Stomach (tissue), 9 donors: Measurements from ENCODE around the gene ATR. TPM values are rescaled to one million over a fixed set of nuclear protein-coding genes. Genes with fewer than 3 reads are reported as not detected.

Experiments used
- DNase-seq, 2 donors: peaks; one replicate each; pipeline versions ENCODE4 v3.0.0 to v3.0.0-alpha.2; 2013 to 2019
- H3K27ac ChIP-seq, 5 donors: fragments of 200-600 bp in 4 of 5; sonication (generic) in 4 of 5; one replicate each; pipeline ENCODE4 v1.5.1; 2013 to 2019; ENCODE audit warnings: mild to moderate bottlenecking in 1 of 5, moderate library complexity in 1 of 5
- H3K27me3 ChIP-seq, 3 donors: fragments of 200-600 bp; sonication (generic); one replicate each; pipeline ENCODE4 v1.5.1; 2017 to 2019; ENCODE audit warnings: mixed run types in 1 of 3
- H3K36me3 ChIP-seq, 4 donors: fragments of 200-600 bp; sonication (generic); 1 replicate in 3 of 4; 2 replicates in 1 of 4; pipeline ENCODE4 v1.5.1; 2016 to 2019
- H3K4me1 ChIP-seq, 4 donors: fragments of 200-600 bp; sonication (generic); one replicate each; pipeline ENCODE4 v1.5.1; 2016 to 2019
- H3K4me3 ChIP-seq, 4 donors: fragments of 200-600 bp; sonication (generic) in 3 of 4; one replicate each; pipeline ENCODE4 v1.5.1; 2016 to 2019; ENCODE audit warnings: mild to moderate bottlenecking in 1 of 4
- H3K9me3 ChIP-seq, 4 donors: fragments of 200-600 bp; sonication (generic); one replicate each; pipeline ENCODE4 v1.5.1; 2016 to 2019
- CTCF ChIP-seq, 7 experiments: fragments of 450-650 bp in 4 of 7; fragments of 200-600 bp in 3 of 7; sonication (generic) in 3 of 7; IDR thresholded peaks; one replicate each; pipeline ENCODE4 v1.5.1; 2016 to 2019; ENCODE audit warnings: antibody characterized with exemption in 7 of 7, control low read depth in 2 of 7, mild to moderate bottlenecking in 1 of 7
- EP300 ChIP-seq: sonication (generic); formaldehyde crosslinking; IDR thresholded peaks from one replicate; pipeline ENCODE4 v1.6.1; 2017; ENCODE audit warnings: antibody characterized with exemption
- POLR2A ChIP-seq, 4 donors: fragments of 450-650 bp; IDR thresholded peaks; one replicate each; pipeline ENCODE4 v1.6.1; 2016; ENCODE audit warnings: antibody characterized with exemption in 4 of 4, control low read depth in 2 of 4, mild to moderate bottlenecking in 1 of 4, moderate library complexity in 1 of 4
- POLR2AphosphoS5 ChIP-seq, 3 donors: sonication (generic); formaldehyde crosslinking; IDR thresholded peaks; one replicate each; pipeline ENCODE4 v1.6.1; 2016; ENCODE audit warnings: antibody characterized with exemption in 3 of 3
- WGBS, 5 donors: extraction: QIAGEN DNeasy Blood & Tissue Kit in 3 of 5; methylation state at CpG; one replicate each; pipeline versions ENCODE4 v1.1.5 to v1.1.7; 2013 to 2018; 5-methylcytosine and 5-hydroxymethylcytosine counted together
- intact Hi-C: fragments of 100-400 bp; cut with DNase I; formaldehyde crosslinking; loops from one replicate; pipeline ENCODE4 v1.15.1; 2023; ENCODE audit warnings: low total_unique reads
- polyA plus RNA-seq, 3 donors: library from polyadenylated mRNA; stranded (reverse); fragments of 200-250 nt; gene quantifications; one replicate each; pipeline ENCODE4 v1.2.3, GENCODE V29; 2013
- total RNA-seq, 5 donors: library from RNA; depleted of rRNA; stranded (reverse); fragments of >200 nt; gene quantifications; one replicate each; pipeline versions ENCODE4 v1.1.0 to v1.2.3, GENCODE V29; 2014 to 2016
- donor health status: healthy with polysubstance abuse.
- donor health status: Bipolar disorder and iron deficiency.
- donor health status: healthy.

ATR gene
- total and polyA plus RNA-seq, 8 donors, result 6.0 to 51.0 (median 14.5) TPM

GRCh38 chr3:142434503-142434902 is 144.0 kb downstream of the ATR start:
- peaks cover 0 to 22% (median 7%) of the 10 kb centered on the region in 4 donors for H3K4me1 ChIP-seq
- H3K4me3 ChIP-seq, result no peak overlapping the region
- peaks cover 17 to 47% (median 40%) of the 10 kb centered on the region in 4 donors for H3K36me3 ChIP-seq
- no peaks in the 10 kb centered on the region for H3K27me3 ChIP-seq
- TF ChIP-seq CTCF (IDR thresholded peaks at IDR 0.05) (no peak), POLR2AphosphoS5 (IDR thresholded peaks at IDR 0.05) (no peak), EP300 (no peak)
- DNase-seq, result no peak
- intact Hi-C loops, result no loop called here
- no peaks in the 10 kb centered on the region for H3K9me3 ChIP-seq
- 78 to 83% (median 81%) methylated on average over 4 of the region's 4 CpGs for WGBS, 5 donors
- no peak overlapping the region for H3K27ac ChIP-seq

- intact Hi-C loops, result no loop called here
- Histone ChIP-seq H3K36me3 (peaks cover 17 to 61% (median 51%) of the 10 kb centered on the region in 4 donors), H3K9me3 (no peaks in the 10 kb centered on the region), H3K4me1 (peaks cover 0 to 15% (median 6%) of the 10 kb centered on the region in 4 donors), H3K27ac (no peak overlapping the region), H3K4me3 (no peak overlapping the region), H3K27me3 (no peaks in the 10 kb centered on the region)
- TF ChIP-seq POLR2AphosphoS5 (IDR thresholded peaks at IDR 0.05) (no peak), POLR2A (IDR thresholded peaks at IDR 0.05) (no peak), CTCF (IDR thresholded peaks at IDR 0.05) (no peak), EP300 (no peak)
- no peak for DNase-seq
- 59 to 75% (median 70%) methylated on average over 2 of the region's 2 CpGs for WGBS, 5 donors
These were observed 145.4 kb downstream of the ATR start for GRCh38 chr3:142433110-142433509.

- intact Hi-C loops, result no loop called here
- no peak for DNase-seq
- H3K9me3 ChIP-seq, result no peaks in the 10 kb centered on the region
These were observed 149.0 kb downstream of the ATR start for GRCh38 chr3:142429582-142429981.

GRCh38 chr3:142424754-142425153 is 153.8 kb downstream of the ATR start:
- Histone ChIP-seq H3K27ac (no peak overlapping the region), H3K27me3 (no peaks in the 10 kb centered on the region), H3K36me3 (peaks cover 6 to 94% (median 75%) of the 10 kb centered on the region in 4 donors), H3K9me3 (no peaks in the 10 kb centered on the region), H3K4me3 (no peak overlapping the region), H3K4me1 (no peaks in the 10 kb centered on the region)
- TF ChIP-seq POLR2AphosphoS5 (IDR thresholded peaks at IDR 0.05), result no peak
- DNase-seq, result no peak
- intact Hi-C loops, result no loop called here
- 97 to 100% (median 99%) methylated on average over 1 of the region's 1 CpG for WGBS, 5 donors

More at GRCh38 chr3:142429582-142429981, 149.0 kb downstream of the ATR start:
- H3K4me3 ChIP-seq, result no peak overlapping the region
- no peaks in the 10 kb centered on the region for H3K4me1 ChIP-seq
- no peaks in the 10 kb centered on the region for H3K27me3 ChIP-seq
- peaks cover 17 to 77% (median 55%) of the 10 kb centered on the region in 4 donors for H3K36me3 ChIP-seq
- no peak overlapping the region for H3K27ac ChIP-seq
- TF ChIP-seq POLR2A (IDR thresholded peaks at IDR 0.05), result no peak
- TF ChIP-seq EP300, result no peak
- TF ChIP-seq CTCF (IDR thresholded peaks at IDR 0.05), result no peak

GRCh38 chr3:142418926-142419592 is 159.5 kb downstream of the ATR start:
- Histone ChIP-seq H3K9me3 (no peaks in the 10 kb centered on the region), H3K36me3 (peaks cover 14 to 100% (median 96%) of the 10 kb centered on the region in 4 donors), H3K27me3 (no peaks in the 10 kb centered on the region), H3K4me3 (no peak overlapping the region), H3K4me1 (no peaks in the 10 kb centered on the region), H3K27ac (no peak overlapping the region)
- no peak for TF ChIP-seq POLR2A (IDR thresholded peaks at IDR 0.05)
- no peak for TF ChIP-seq CTCF (IDR thresholded peaks at IDR 0.05)
- no peak for TF ChIP-seq POLR2AphosphoS5 (IDR thresholded peaks at IDR 0.05)
- TF ChIP-seq EP300, result no peak
- DNase-seq, result no peak
- 85 to 96% (median 89%) methylated on average over 5 of the region's 5 CpGs for WGBS, 5 donors
- intact Hi-C loops, result no loop called here
